RCC 7860 (cell line): Measurements from ENCODE around the gene LEAP2.
"Not testable (repeated sequence)": the region's sequence is repeated elsewhere in the genome, so short reads cannot be mapped to it uniquely, and the experiment has no call there.

Experiments
- DNase-seq: peaks from one replicate; pipeline ENCODE4 v3.0.0-alpha.2; 2015; ENCODE audit warnings: low spot score
- FAIRE-seq: peaks from 2 replicates; lab custom pipeline; 2012; peaks lifted over from hg19 to GRCh38; lab: Jason Lieb, UNC

LEAP2 gene

DNA sequence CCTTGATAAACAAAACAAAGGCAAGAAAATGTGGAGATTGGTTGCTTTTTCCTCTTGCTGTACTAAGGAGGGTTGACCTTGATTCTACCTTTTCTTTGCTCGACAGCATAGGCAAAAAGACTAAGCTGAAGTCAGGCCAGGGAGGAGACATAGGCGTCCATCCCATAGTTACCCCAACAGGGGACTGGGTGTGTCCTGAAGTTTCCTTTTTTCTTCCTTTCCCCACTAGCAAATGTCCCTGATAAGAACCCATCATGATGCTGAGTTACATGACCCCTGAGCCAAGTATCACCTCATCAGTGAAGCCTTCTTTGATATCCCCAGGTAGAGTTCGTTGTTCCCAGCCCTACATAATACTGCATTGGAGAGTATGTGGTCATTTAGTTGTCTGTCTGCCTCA, 33.2 kb upstream of the LEAP2 start:
- DNase-seq (no peak), FAIRE-seq (no peak)

DNA sequence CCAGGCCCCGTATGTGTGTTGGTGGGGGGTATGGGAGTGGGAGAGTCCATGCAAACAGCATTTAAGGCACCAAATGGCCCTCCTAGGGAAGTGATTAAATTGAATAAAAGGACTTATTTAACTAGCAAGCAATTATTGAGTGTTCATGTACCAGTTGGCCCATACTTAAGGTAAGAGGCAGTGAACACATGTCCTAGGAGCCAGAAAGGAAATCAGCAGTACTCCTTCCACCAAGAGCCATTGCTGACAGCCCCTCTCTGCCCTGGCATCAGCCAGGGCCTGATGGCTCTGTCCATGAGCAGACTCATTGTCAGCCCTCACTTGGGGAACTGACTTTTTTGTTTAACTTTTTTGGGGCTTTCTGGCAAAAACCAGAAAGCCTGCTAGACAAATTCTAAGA, 32.6 kb upstream of the LEAP2 start:
- no peak for DNase-seq
- FAIRE-seq = no peak

DNA sequence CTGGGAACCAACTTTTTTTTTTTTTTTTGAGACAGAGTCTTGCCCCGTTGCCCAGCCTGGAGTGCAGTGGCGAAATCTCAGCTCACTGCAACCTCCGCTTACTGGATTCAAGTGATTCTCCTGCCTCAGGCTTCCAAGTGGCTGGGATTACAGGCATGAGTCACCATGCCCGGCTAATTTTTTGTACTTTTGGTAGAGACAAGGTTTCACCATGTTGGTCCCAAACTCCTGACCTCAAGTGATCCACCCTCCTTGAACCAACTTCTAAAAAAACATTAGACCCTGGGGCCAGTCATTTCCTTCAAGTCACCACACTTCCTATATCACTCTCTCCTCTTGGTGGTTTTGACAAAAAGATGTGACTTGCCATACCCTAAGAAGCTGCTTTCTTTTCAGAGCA, 32.2 kb upstream of the LEAP2 start:
- no peak for FAIRE-seq
- DNase-seq = no peak

DNA sequence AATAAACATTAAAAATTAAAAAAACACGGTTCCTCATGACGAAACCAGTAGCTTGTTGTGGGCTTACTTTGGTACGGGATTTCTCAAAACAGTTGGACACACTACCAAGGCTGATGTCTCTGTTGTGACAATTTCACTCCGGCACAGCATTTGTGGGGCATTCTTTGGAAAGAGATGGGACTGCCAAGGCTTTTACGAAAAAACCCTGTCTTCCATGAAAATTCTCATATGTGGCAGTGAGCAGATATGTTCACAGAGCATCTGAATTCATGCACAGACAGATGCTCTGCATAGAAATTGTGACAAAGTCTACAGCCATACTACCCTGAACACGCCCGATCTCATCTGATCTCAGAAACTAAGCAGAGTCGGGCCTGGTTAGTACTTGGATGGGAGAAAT, 25.2 kb upstream of the LEAP2 start:
- FAIRE-seq = no peak
- DNase-seq = no peak

DNA sequence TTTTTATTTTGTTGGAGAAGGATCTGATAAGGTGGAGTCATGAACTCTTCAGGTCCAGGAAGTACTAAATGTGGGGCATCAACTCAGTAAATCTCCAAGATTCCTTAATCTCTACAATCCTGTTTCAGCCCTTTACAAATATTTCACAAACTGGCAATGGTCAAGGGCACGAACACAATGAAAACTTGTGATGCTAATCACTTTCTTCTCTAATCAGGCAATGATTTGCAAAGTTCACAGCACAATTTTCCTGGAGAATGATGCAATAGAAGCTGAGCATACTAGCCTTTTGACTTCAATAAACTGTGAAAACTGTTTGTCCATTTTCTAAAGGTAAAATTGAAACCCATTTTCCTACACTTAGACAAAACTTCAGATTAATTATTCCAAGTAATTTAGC, 24.1 kb upstream of the LEAP2 start:
- DNase-seq (no peak), FAIRE-seq (no peak)

DNA sequence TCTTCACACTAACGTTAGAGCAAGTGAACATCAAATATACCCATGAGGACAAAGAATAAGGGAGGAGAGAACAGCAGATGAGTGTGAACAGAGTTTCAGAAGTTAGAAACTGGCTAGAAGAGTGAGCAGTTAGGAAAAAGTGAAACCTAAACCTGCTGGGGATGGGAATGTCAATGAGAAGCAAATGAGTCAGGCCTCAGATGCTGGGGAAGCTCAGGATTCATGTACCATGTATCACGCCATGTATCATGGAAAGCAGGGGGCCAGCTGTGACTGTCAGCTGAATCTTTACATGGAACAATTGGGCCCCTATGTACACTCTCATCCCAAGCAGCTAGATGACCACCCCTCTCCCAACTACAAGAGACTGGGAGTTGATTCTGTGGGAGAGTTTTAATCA, 23.4 kb upstream of the LEAP2 start:
- FAIRE-seq = no peak

DNA sequence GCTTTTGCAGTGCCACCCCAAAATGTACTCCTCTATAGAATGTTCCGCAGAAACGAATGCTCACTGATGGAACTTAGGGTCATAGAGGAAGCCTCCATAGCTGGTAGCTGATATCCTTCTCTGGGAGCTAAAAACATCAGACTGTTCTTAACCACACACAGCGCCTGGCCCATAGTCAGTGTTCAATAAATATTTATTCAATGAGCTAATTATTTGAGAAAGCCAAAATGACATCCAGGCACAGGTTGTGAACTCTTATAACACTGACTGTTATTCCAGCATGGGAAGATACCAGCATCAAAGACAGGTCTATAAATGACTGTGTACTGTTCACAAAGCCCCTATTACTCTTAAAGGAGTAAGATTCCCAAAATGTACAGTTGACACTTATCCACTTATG, 20.1 kb upstream of the LEAP2 start:
- DNase-seq = no peak
- no peak for FAIRE-seq

More for the DNA sequence above, 23.4 kb upstream of the LEAP2 start:
- DNase-seq = no peak

DNA sequence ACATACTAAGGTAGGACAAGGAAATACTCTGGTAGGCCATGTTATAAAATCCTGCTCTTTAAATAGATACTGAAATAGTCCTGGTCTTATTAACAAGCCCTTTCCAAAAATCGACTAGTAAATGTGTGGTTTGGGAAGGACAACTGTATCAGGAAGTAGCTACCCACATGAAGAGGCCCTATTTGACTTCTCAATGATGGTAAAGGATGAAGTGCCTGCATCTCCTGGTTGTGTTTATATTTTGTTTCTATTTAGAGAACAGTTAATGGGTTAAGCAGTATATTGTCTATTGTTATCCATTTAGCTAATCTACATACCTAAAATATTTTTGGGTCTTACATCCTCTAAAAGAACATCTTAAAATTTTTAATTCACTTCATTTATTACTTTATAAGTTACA, 19.7 kb upstream of the LEAP2 start:
- FAIRE-seq (peak; percentile 2), DNase-seq (no peak)

DNA sequence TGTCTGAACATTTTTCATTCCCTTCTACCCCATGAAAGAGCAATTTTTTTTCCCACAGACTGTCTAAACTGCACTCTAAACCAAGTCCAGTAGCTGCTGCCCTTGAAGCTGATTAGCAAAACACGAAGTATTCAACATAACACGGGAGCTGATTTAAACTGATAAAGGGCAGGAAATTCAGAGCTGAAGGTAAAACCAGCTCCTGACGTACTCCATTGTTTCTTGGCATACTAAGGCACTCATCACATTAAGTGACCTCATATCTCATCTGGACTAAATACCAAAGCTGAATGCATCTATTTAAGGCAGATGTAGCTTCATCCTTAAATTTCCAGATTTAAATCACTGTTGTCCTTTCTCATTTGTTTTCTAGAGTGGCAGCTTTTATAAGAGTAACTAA, 19.2 kb upstream of the LEAP2 start:
- DNase-seq (no peak), FAIRE-seq (no peak)

DNA sequence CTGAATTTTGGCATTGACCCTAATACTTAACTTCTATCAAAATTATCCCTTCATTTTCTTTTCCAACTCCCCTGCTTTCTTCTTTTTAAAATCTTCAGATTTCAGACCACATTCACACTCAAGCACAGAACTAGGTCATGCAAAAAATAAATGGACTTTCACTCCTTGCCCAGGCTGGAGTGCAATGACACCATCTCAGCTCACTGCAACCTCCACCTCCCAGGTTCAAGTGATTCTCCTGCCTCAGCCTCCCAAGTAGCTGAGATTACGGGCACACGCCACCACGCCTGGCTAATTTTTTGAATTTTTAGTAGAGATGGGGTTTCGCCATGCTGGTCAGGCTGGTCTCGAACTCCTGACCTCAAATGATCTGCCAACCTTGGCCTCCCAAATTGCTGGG, 18.5 kb upstream of the LEAP2 start:
- DNase-seq, FAIRE-seq: not testable (repeated sequence)

DNA sequence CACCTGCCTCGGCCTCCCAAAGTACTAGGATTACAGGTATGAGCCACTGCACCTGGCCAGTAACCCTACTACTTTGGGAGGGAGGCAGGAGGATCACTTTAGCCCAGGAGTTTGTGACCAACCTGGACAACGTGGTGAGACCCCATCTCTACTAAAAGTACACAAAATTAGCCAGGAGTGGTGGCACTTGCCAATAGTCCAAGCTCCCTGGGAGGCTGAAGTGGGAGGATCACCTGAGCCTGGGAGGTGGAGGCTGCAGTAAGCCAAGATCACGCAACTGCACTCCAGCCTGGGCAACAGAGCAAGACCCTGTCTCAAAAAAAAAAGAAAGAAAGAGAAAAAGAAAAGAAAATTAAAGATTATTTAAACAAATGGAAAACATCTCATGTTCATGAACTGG, 17.5 kb upstream of the LEAP2 start:
- FAIRE-seq = no peak

DNA sequence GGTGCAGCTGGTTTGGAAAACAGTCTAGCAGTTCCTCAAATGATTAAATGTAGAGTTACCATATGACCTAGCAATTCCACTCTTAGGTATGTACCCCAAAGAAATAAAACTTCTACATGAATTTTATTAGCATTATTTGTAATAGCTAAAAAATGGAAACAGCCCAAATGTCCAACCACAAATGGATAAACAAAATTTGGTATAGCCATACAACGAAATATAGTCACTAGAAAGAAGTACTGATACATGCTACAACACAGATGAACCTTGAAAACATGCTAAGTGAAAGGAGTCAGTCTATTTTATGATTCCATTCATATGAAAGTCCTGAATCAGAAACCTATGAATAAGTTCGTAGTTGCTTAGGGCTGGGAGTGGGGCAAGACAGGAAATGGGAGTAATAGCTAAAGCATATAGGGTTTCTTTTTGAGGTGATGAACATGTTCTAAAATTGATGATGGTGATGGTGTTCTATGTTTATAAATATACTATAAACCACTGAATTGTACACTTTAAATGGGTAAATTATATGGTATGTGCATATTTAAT, 13.5 kb upstream of the LEAP2 start:
- DNase-seq = no peak
- no peak for FAIRE-seq

More for the DNA sequence above, 17.5 kb upstream of the LEAP2 start:
- DNase-seq = no peak

DNA sequence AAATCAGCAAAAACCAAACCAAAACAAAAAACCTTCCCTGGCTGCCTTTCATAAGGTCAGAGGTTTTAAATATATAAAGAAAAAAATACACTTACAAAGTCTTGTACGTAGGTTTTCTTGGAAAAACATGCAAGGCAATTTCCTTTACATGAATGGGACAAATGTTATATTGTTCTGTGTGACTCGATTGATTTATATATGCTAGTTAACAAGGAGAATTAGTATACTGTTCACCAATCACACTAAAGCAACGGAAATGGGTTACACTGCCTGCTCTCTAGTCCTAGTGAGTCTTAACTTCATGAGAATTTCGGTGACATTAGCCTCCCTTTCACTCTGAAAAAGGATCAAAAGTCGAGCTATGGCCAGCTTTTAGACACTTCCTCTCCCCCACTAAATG, 12.7 kb upstream of the LEAP2 start:
- FAIRE-seq = no peak
- DNase-seq = no peak

DNA sequence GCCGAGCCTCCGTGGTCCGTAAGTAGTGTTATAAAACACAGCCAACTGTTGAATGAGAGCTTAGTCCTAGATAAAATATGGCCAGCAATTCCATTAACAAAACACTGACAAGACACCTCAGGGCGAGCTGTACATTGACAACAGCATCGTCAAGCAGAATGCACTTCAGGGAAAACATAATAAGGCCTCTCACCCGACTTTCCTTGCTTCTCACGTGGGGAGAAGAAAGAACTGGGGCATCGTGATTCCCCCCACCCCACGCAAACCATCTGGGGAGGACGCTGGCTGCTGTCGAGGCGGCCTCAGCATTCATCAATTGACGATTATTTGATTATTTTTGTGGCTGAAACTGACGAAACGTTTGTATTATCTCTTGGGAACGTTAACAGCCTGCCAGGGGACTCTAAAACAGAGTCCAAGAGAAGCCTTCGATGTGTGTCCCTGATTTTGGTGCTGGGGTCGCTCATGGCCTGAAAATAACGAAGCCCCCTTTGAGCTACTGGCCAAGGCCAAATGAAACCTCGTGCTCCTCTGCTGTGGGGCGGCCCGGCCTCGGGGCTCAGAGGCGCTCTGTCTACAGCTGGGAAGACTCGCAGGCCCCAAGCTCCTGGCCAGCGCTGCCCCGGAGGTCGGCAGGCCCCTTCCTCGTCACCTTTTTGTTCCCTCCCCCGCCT, 7.7 kb upstream of the LEAP2 start:
- FAIRE-seq (no peak), DNase-seq (no peak)

DNA sequence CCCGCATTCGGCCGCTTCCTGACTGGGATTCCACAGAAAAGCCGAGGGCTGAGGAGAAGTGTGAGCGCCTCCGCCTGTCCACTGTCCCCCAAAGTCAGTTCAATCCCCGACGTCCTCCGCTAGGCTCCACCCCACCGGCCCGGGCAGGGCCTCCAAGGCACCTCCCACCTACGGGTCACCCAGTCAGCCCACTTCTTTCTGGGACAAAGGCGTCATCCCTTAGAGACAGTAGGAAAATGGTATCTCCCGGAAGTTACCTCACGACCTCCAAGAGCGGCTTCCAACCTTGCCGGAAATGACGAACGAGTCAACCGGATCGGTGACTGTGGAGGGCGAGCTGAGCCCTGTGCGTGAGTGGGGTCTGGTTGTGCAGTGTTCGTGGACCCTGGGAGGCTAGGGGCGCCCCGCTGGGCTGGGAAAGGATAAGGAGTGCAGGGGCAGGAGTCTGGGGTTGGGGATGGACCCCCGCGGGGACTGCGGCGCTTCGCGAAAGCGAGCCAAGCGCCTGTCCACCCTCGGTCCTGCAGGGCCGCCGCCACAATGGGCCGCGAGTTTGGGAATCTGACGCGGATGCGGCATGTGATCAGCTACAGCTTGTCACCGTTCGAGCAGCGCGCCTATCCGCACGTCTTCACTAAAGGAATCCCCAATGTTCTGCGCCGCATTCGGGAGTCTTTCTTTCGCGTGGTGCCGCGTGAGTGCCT, 7.0 kb upstream of the LEAP2 start, which contains the start of the genes GDF9 and UQCRQ:
Gene GDF9 (minus strand): TSS at position 128 of the 704 bp plus-strand sequence. CDS start 1,936 bp downstream, outside the sequence.
Gene UQCRQ (plus strand): TSS at position 301 of the 704 bp plus-strand sequence. CDS start 240 bp downstream, at position 541.
- DNase-seq = peak; percentile 97
- peak; percentile 86 for FAIRE-seq

DNA sequence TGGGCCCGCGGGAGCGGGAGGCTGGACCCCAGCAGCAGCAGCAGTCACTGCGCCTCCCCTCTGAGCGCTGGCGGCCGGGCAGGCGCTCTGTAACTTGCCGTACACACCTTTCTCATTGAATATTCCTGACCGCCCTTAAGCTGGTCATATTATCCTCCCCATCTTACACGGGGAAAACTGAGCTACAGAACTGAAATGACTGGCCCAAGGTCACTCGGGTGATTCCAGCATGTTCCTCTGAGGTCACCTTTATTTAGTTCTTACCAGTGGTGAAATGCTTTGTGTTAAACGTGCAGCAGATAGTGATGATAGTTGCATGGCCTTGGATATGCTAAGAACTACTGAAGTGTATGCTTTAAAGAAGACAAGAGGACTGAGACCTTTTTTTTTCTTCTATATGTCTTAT, 6.4 kb upstream of the LEAP2 start:
- DNase-seq (no peak), FAIRE-seq (no peak)

DNA sequence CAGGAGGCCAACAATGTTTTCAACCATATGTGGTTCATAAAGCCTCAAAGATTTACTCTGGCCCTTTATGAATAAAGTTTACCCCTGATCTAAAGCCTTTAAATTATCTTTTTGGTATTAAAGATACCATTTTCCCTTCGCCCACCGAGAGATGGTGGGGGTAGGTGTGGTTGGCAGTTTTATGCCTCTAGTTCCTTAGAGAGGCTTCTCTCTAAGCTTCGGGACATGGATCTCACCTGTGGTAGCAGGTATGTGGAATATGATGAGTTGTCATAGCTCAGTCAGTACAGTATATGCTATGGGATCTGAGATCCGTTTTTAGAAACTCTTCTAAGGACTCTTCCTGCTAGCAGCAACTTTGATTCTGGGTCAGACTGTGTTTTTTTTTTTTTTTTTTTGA, 4.7 kb upstream of the LEAP2 start:
- DNase-seq (no peak), FAIRE-seq (no peak)

DNA sequence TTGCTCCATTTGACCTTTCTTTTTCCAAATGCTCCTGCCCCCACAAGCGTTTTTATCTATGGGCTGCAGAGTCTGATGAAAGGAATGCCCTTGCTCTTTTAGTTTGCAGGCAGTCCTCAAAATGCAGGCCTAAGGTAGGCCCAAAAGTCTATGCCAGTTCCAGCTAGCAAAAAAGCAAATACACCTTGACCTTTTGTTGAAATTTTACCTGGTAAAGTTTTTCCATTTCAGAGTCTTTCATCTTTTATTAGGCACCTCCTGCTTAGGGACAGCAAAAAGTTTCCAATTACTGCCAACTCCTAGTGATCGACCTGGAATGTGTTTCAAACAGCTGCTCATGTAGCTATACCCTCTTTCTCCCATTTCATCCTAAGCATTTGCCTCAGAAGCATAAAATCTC, 2.7 kb upstream of the LEAP2 start:
- FAIRE-seq = no peak
- no peak for DNase-seq

DNA sequence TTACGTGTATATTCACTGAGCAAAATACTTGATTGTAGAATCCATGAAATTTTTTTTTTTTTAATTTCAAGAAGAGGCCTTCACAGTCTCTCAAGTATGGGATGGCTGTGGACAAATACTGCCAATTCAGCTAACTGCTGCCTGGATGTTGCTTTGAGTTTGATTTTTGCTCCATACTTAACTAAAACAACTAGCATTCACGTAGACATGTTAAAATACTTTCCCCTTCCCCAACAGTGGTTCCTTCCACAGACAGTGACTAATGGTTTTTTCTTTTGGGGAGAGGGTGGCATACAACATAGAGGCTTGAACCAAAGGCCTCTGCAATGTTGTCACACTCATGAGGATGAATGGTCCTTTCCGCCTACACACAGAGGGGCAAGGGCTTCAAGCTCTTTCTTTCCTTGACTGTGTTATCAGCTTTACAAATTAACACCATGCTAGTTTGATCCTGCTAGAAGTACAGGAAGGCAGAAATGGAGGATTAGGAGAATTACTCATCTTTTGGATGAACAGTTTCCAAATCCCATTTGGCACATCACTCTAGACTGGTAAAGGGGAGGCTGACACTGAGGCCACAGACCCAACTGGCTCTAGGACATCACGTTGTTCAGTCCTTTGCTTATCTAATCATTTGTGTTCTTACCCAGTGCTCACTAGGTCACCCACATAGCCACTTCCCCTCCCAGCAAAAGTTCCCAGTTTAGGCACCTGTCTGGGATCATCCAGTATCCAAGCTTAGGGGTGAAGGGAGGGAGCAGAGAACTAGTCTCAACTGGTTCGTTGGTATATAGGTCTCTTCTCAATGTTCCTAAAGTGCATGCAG, 1.8 kb upstream of the LEAP2 start:
- FAIRE-seq (no peak), DNase-seq (no peak)

DNA sequence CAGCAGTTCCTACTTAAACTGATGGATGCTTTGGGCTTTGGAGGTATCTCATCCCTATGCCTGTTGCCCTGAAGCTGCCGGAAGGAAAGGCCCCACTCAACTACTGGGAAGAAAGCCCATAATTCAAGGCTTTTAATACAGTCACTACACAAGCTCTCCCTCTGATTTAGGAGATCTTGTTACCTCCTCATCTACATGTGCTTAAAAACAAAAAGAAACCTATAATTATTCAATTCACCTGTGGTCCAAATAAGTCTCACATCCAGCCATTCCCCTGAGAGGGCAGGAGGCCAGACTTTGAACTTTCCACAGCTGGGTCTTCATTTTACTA, 715 bp upstream of the LEAP2 start:
- no peak for DNase-seq
- FAIRE-seq = no peak

DNA sequence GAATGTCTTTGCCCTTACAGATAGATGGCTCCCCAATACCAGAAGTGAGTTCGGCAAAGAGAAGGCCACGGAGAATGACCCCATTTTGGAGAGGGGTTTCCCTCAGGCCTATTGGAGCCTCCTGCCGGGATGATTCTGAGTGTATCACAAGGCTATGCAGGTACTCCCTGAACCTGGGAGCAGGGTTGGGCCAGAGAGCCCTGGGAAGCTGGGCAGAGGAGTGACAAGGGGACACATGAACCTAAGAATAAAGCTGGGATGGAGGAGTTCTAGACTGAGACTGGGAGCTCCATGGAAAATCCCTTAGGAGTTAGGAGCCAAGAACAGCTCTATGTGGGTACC, 433 bp downstream of the LEAP2 start:
- no peak for DNase-seq
- no peak for FAIRE-seq
